ENCODE results near the gene BOD1.
"Not testable (repeated sequence)": the region's sequence is repeated elsewhere in the genome, so short reads cannot be mapped to it uniquely, and the experiment has no call there.

The BOD1 gene

GRCh38 chr5:173590436-173591055 lies 25.9 kb downstream of the BOD1 start:
- H3K4me1 ChIP-seq (ENCODE audit: control insufficient read depth, insufficient read depth, low read length, unreplicated experiment) = peaks cover 5% of the 10 kb centered on the region
- peaks cover 8% of the 10 kb centered on the region for H3K36me3 ChIP-seq (ENCODE audit: insufficient read depth, low read length)
- H3K27me3 ChIP-seq (ENCODE audit: insufficient read depth, low read length) = no peaks in the 10 kb centered on the region
- H3K27ac ChIP-seq (ENCODE audit: low read depth, low read length) = no peak overlapping the region
- H2AFZ ChIP-seq (ENCODE audit: low read length, unreplicated experiment) = no peak overlapping the region
- no peaks in the 10 kb centered on the region for H3K79me2 ChIP-seq (ENCODE audit: control insufficient read depth, insufficient read depth, low read length, unreplicated experiment)
- 0 out of 2 replicates have a peak overlapping the region, but pooled peaks have one; percentile 31 for H3K4me3 ChIP-seq (ENCODE audit: low read depth, low read length)

DNA sequence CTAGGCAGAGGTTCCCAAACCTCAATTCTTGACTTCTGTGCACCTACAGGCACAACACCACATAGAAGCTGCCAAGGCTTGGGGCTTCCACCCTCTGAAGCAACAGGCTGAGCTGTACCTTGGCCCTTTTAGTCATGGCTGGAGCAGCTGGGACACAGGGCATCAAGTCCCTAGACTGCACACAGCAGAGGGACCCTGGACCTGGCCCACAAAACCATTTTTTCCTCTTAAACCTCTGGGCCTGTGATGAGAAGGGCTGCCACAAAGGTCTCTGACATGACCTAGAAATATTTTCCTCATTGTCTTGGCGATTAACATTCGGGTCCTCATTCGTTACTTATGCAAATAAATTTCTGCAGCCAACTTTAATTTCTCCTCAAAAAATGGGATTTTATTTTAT lies 30.3 kb downstream of the BOD1 start:
- peaks cover 15% of the 10 kb centered on the region for H3K4me1 ChIP-seq (ENCODE audit: control insufficient read depth, insufficient read depth, low read length, unreplicated experiment)
- H3K27ac ChIP-seq (ENCODE audit: low read depth, low read length); H3K27me3 ChIP-seq (ENCODE audit: insufficient read depth, low read length); H3K79me2 ChIP-seq (ENCODE audit: control insufficient read depth, insufficient read depth, low read length, unreplicated experiment); H2AFZ ChIP-seq (ENCODE audit: low read length, unreplicated experiment); H3K4me3 ChIP-seq (ENCODE audit: low read depth, low read length); H3K36me3 ChIP-seq (ENCODE audit: insufficient read depth, low read length): not testable (repeated sequence)

- Histone ChIP-seq H3K27ac (ENCODE audit: low read depth, low read length) (no peak overlapping the region), H3K4me1 (ENCODE audit: control insufficient read depth, insufficient read depth, low read length, unreplicated experiment) (peaks cover 9% of the 10 kb centered on the region), H2AFZ (ENCODE audit: low read length, unreplicated experiment) (peak overlapping the region; percentile 42), H3K79me2 (ENCODE audit: control insufficient read depth, insufficient read depth, low read length, unreplicated experiment) (no peaks in the 10 kb centered on the region), H3K4me3 (ENCODE audit: low read depth, low read length) (no peak overlapping the region), H3K36me3 (ENCODE audit: insufficient read depth, low read length) (no peaks in the 10 kb centered on the region), H3K27me3 (ENCODE audit: insufficient read depth, low read length) (no peaks in the 10 kb centered on the region)
Observed at GRCh38 chr5:173583346-173583745, 33.1 kb downstream of the BOD1 start.

GRCh38 chr5:173582216-173583111 lies 34.0 kb downstream of the BOD1 start:
- Histone ChIP-seq H3K4me3 (ENCODE audit: low read depth, low read length) (no peak overlapping the region), H3K79me2 (ENCODE audit: control insufficient read depth, insufficient read depth, low read length, unreplicated experiment) (no peaks in the 10 kb centered on the region), H2AFZ (ENCODE audit: low read length, unreplicated experiment) (peak overlapping the region; percentile 42), H3K4me1 (ENCODE audit: control insufficient read depth, insufficient read depth, low read length, unreplicated experiment) (peaks cover 9% of the 10 kb centered on the region), H3K36me3 (ENCODE audit: insufficient read depth, low read length) (no peaks in the 10 kb centered on the region), H3K27me3 (ENCODE audit: insufficient read depth, low read length) (no peaks in the 10 kb centered on the region), H3K27ac (ENCODE audit: low read depth, low read length) (no peak overlapping the region)

- Histone ChIP-seq H2AFZ (ENCODE audit: low read length, unreplicated experiment) (no peak overlapping the region), H3K36me3 (ENCODE audit: insufficient read depth, low read length) (no peaks in the 10 kb centered on the region), H3K27ac (ENCODE audit: low read depth, low read length) (no peak overlapping the region), H3K4me1 (ENCODE audit: control insufficient read depth, insufficient read depth, low read length, unreplicated experiment) (peaks cover 9% of the 10 kb centered on the region), H3K79me2 (ENCODE audit: control insufficient read depth, insufficient read depth, low read length, unreplicated experiment) (no peaks in the 10 kb centered on the region), H3K27me3 (ENCODE audit: insufficient read depth, low read length) (no peaks in the 10 kb centered on the region), H3K4me3 (ENCODE audit: low read depth, low read length) (no peak overlapping the region)
Observed at GRCh38 chr5:173581408-173582215, 34.8 kb downstream of the BOD1 start.

GRCh38 chr5:173578947-173579615 lies 37.4 kb downstream of the BOD1 start:
- no peak overlapping the region for H2AFZ ChIP-seq (ENCODE audit: low read length, unreplicated experiment)

DNA sequence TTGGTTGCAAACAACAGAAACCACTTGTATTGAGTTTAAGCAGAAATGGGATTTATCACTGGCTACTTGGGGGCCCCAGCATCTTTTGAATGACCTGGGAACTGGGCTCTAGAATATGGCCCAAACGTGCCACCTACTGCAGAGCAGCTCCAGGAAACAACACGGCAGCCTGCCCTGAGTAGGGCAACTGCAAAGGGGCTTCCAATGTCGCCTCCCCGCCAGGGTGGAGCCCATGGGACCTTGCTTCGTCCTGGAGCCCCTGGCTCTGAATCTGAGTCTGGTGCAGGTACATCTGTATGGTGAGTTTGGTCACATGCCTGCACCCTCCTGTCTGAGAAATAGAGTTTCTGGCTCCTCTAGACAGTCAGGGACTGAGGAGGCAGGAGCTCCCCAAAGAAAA lies 38.6 kb downstream of the BOD1 start:
- Histone ChIP-seq H3K4me3 (ENCODE audit: low read depth, low read length) (no peak overlapping the region), H3K27ac (ENCODE audit: low read depth, low read length) (no peak overlapping the region), H3K79me2 (ENCODE audit: control insufficient read depth, insufficient read depth, low read length, unreplicated experiment) (no peaks in the 10 kb centered on the region), H3K4me1 (ENCODE audit: control insufficient read depth, insufficient read depth, low read length, unreplicated experiment) (peaks cover 8% of the 10 kb centered on the region), H3K27me3 (ENCODE audit: insufficient read depth, low read length) (no peaks in the 10 kb centered on the region), H2AFZ (ENCODE audit: low read length, unreplicated experiment) (no peak overlapping the region), H3K36me3 (ENCODE audit: insufficient read depth, low read length) (no peaks in the 10 kb centered on the region)

More at GRCh38 chr5:173578947-173579615, 37.4 kb downstream of the BOD1 start:
- Histone ChIP-seq H3K27me3 (ENCODE audit: insufficient read depth, low read length) (no peaks in the 10 kb centered on the region), H3K79me2 (ENCODE audit: control insufficient read depth, insufficient read depth, low read length, unreplicated experiment) (no peaks in the 10 kb centered on the region), H3K4me1 (ENCODE audit: control insufficient read depth, insufficient read depth, low read length, unreplicated experiment) (peaks cover 9% of the 10 kb centered on the region), H3K4me3 (ENCODE audit: low read depth, low read length) (no peak overlapping the region), H3K36me3 (ENCODE audit: insufficient read depth, low read length) (no peaks in the 10 kb centered on the region), H3K27ac (ENCODE audit: low read depth, low read length) (no peak overlapping the region)

GRCh38 chr5:173577166-173577565 lies 39.3 kb downstream of the BOD1 start:
- Histone ChIP-seq H2AFZ (ENCODE audit: low read length, unreplicated experiment) (no peak overlapping the region), H3K79me2 (ENCODE audit: control insufficient read depth, insufficient read depth, low read length, unreplicated experiment) (no peaks in the 10 kb centered on the region), H3K36me3 (ENCODE audit: insufficient read depth, low read length) (no peaks in the 10 kb centered on the region), H3K27ac (ENCODE audit: low read depth, low read length) (no peak overlapping the region), H3K27me3 (ENCODE audit: insufficient read depth, low read length) (no peaks in the 10 kb centered on the region), H3K4me1 (ENCODE audit: control insufficient read depth, insufficient read depth, low read length, unreplicated experiment) (peaks cover 7% of the 10 kb centered on the region), H3K4me3 (ENCODE audit: low read depth, low read length) (no peak overlapping the region)

DNA sequence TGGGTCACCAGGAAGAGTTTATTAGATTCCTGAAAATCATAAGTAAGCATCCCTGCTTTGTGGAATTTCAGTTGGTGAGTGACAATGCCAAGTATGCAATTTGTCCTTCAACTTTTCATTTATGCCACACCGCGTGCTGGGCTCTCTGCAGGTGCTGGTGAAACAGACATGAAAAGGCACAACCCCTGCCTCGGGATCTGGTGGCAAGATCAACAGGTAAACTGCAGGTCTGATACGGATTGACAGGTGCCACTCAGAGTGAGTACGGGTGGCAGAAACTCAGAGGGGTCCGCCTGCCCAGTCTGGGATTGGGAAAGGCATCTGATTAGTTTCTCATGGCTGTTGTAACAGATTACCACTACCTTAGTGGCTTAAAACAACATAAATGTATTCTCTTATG lies 40.5 kb downstream of the BOD1 start:
- no peaks in the 10 kb centered on the region for H3K36me3 ChIP-seq (ENCODE audit: insufficient read depth, low read length)
- H3K4me3 ChIP-seq (ENCODE audit: low read depth, low read length) = no peak overlapping the region
- H3K79me2 ChIP-seq (ENCODE audit: control insufficient read depth, insufficient read depth, low read length, unreplicated experiment) = no peaks in the 10 kb centered on the region
- H3K27ac ChIP-seq (ENCODE audit: low read depth, low read length) = no peak overlapping the region
- H3K27me3 ChIP-seq (ENCODE audit: insufficient read depth, low read length) = no peaks in the 10 kb centered on the region
- H2AFZ ChIP-seq (ENCODE audit: low read length, unreplicated experiment) = no peak overlapping the region
- peaks cover 7% of the 10 kb centered on the region for H3K4me1 ChIP-seq (ENCODE audit: control insufficient read depth, insufficient read depth, low read length, unreplicated experiment)

- Histone ChIP-seq H2AFZ (ENCODE audit: low read length, unreplicated experiment) (peak overlapping the region; percentile 45), H3K27ac (ENCODE audit: low read depth, low read length) (no peak overlapping the region), H3K27me3 (ENCODE audit: insufficient read depth, low read length) (no peaks in the 10 kb centered on the region), H3K4me1 (ENCODE audit: control insufficient read depth, insufficient read depth, low read length, unreplicated experiment) (peaks cover 7% of the 10 kb centered on the region), H3K4me3 (ENCODE audit: low read depth, low read length) (no peak overlapping the region), H3K36me3 (ENCODE audit: insufficient read depth, low read length) (no peaks in the 10 kb centered on the region), H3K79me2 (ENCODE audit: control insufficient read depth, insufficient read depth, low read length, unreplicated experiment) (no peaks in the 10 kb centered on the region)
Observed at GRCh38 chr5:173574983-173575382, 41.5 kb downstream of the BOD1 start.
